Measurements from ENCODE around the gene SLC26A2. TPM values are rescaled to one million over a fixed set of nuclear protein-coding genes. Genes with fewer than 3 reads are reported as not detected.

The SLC26A2 gene
- polyA plus RNA-seq, 1 donor from 2014 or later = 2.3 TPM

DNA sequence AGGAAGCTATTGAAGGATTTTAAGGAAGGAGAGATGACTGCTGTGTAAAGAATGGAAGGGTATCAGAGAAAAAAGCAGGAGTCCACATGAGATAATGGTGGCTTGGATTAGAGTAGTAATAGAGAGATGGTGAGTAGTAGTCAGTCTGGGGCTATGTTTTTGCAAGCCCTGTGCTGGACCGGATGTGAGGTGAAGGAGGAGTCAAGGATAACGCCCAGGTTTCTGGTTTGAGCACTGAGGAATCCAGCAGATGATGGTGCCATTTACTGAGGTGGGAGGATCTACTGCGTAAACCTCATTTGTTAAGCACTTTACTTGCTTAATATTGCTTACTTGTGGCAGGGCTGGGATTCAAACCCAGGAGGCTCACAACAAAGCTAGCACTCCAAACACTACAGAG is 38.8 kb downstream of the SLC26A2 start:
- H3K36me3 Mint-ChIP-seq = peaks cover 2% of the 10 kb centered on the region
- peak overlapping the region; percentile 88 to 92 (median 92) for H3K4me3 Mint-ChIP-seq
- peak overlapping the region; percentile 82 to 87 (median 84) for H3K27ac Mint-ChIP-seq
- H3K27me3 Mint-ChIP-seq = no peaks in the 10 kb centered on the region
- peaks cover 20 to 31% (median 28%) of the 10 kb centered on the region in 3 donors for H3K4me1 Mint-ChIP-seq
- H3K9me3 Mint-ChIP-seq = no peaks in the 10 kb centered on the region

DNA sequence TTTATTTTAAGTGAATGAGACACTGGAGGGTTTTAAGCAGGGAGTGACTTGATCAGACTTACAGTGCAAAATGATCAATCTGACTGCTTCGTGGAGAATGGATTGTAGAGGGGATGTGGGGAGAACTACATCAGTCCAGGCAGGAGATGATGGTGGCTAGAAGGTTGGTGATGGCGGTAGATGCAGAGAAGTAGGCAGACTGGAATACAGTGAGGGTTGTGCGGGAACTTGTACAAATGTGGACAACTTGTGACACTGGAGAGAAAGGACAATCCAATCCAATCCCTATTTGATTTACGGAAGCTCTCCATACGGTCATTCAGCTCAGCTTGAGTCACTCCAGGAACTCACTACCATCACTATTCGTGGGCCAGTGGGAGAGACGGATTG is 39.3 kb downstream of the SLC26A2 start:
- H3K4me3 Mint-ChIP-seq = peak overlapping the region; percentile 88 to 92 (median 92)
- H3K9me3 Mint-ChIP-seq = no peaks in the 10 kb centered on the region
- peak overlapping the region; percentile 82 to 87 (median 84) for H3K27ac Mint-ChIP-seq
- H3K4me1 Mint-ChIP-seq = peaks cover 21 to 33% (median 31%) of the 10 kb centered on the region in 3 donors
- no peaks in the 10 kb centered on the region for H3K27me3 Mint-ChIP-seq
- peaks cover 3% of the 10 kb centered on the region for H3K36me3 Mint-ChIP-seq

DNA sequence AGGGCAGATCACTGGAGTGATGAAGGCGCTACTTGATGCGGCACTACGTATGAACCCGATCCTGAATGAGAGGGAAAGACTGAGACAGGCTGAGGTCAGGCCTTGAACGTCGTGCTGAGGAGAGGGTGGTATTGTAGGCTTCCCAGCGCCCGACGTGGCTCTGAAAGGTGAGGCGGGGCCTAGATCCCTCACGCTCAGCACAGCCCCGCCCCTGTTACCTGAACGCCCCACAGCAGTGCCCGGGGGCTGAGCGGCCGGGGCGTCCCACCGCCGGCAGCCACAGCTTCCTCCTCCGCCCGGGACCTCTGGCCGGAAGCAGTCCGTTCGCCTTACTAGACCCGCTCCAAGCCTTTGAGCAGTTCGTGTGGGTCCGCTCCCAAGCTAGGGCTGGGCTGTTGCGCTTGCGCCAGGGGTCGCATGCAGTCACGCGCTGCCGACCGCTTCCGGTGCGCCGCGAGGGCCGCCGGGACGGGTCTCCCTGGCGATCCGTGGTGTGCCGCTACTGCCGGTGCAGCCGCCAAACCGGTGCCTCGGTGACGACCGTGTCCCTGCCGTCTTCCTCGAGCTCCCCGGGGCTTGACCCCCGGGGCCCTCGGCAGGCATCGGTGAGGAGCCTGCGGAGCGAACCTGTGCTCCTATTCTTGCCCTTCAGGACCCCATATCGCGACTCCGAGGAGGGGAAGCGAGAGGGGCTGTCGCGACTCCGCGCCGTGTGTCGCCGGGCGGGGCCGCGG is 39.9 kb downstream of the SLC26A2 start, which contains the start of the genes HMGXB3 and TIGD6:
HMGXB3 (plus strand) TSS at position 484 of the 734 bp plus-strand sequence. CDS start 4,114 bp downstream, outside the sequence.
TIGD6 (minus strand) TSS at position 399 of the 734 bp plus-strand sequence. CDS start 4,306 bp downstream, outside the sequence.
- peak within 1 kb of the TSS; percentile 84 to 98 (median 87) for H3K27ac Mint-ChIP-seq
- peaks cover 22 to 34% (median 33%) of the 10 kb centered on the region in 3 donors for H3K4me1 Mint-ChIP-seq
- peaks cover 4% of the 10 kb centered on the region for H3K36me3 Mint-ChIP-seq
- H3K9me3 Mint-ChIP-seq = no peaks in the 10 kb centered on the region
- H3K4me3 Mint-ChIP-seq = peak within 1 kb of the TSS; percentile 91 to 97 (median 94)
- no peaks in the 10 kb centered on the region for H3K27me3 Mint-ChIP-seq

DNA sequence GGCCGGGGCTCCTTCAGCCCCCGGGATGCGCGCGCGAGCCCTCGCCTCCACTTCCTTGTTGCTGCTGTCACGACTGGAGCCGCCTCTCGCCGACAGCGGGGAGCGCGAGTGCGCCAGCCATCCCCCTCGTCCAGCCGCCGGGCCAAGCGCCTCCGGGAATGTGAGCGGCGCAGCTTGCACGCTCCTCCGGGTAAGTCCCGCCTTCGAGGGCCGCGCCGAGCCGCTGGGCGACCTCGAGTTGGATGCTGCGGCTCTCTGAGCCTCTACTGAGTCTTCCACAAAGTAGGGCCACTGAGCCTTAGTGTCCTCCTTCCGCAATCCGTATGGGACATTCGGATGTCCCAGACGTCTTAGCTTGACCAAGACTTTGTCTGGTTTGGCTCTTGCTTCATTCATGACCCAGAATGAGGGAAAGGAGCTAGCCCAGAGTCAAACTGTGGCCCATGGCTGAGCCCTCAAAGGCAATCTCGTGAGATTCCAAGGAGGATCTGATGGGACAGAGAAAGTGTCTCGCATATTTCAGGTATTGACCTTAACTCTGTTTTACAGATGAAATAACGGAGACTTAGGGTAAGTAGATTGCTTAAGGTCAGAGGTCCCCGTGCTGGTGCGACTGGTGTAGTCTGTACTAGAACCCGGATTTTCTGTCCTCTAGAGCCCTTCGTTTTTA is 40.6 kb downstream of the SLC26A2 start:
- H3K36me3 Mint-ChIP-seq = peaks cover 4% of the 10 kb centered on the region
- no peaks in the 10 kb centered on the region for H3K27me3 Mint-ChIP-seq
- peak overlapping the region; percentile 91 to 97 (median 94) for H3K4me3 Mint-ChIP-seq
- H3K9me3 Mint-ChIP-seq = no peaks in the 10 kb centered on the region
- H3K27ac Mint-ChIP-seq = peak overlapping the region; percentile 81 to 98 (median 87)
- H3K4me1 Mint-ChIP-seq = peaks cover 22 to 34% (median 33%) of the 10 kb centered on the region in 3 donors

DNA sequence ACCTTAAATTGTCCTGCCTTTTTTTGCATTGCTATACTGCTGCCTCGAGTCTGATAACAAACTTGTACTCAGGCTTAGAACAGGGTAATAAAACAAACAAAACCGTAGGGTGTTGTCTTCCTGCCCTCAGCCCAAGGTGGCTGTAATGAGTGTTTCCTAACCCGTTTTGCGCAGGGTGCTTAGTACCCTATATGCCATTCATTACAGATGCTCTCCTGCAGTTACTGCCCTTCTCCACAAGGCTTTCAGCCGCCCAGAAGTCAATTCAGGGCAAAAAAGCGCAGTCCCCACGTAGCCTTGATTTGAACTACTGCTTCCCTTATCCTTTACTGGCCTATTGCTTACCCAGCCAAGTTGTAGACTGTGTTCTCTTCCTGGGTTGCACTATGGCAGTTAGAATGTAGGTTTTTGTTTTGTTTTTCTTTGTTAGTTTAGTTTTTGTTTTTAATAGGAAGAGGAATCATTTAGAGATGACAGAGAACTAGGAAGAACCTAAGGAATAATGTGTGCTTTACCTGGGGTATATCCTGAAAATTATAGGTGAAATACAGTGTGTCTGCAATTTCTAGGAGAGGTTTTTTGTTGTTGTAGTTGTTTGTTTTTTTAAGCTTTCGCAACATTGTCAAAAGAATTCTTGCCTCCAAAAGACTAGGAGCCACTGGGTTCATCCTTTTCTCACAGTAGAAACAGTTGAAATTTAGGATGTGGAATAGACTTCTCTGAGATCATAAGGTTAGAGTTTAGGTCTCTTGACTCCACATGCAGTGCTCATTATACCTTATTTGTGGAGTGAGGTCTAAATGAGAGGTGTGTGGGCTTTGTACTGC is 41.3 kb downstream of the SLC26A2 start:
- H3K4me3 Mint-ChIP-seq = peak overlapping the region; percentile 91 to 97 (median 94)
- no peaks in the 10 kb centered on the region for H3K27me3 Mint-ChIP-seq
- peaks cover 6% of the 10 kb centered on the region for H3K36me3 Mint-ChIP-seq
- H3K4me1 Mint-ChIP-seq = peaks cover 22 to 34% (median 33%) of the 10 kb centered on the region in 3 donors
- H3K9me3 Mint-ChIP-seq = no peaks in the 10 kb centered on the region
- H3K27ac Mint-ChIP-seq = peak overlapping the region; percentile 81 to 98 (median 87)

DNA sequence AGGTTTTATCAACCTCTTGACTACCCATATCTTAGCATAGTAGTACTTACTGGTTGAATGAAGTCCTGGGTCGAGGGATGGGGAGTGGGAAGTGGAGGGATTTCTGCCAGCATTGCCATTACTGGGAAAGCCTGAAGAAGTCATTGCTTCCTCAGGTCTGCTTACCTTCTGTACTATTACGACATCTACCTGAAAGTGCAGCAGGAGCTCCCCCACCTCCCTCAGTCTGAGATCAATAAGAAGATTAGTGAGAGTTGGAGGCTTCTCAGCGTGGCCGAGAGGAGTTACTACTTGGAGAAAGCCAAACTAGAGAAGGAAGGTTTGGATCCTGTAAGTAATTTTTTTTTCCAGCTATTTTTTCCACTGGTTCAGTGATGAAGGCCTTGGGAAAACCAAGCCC is 45.8 kb downstream of the SLC26A2 start:
- Mint-ChIP-seq H3K4me1 (peaks cover 13 to 23% (median 21%) of the 10 kb centered on the region in 3 donors), H3K9me3 (no peaks in the 10 kb centered on the region), H3K27ac (no peak overlapping the region), H3K27me3 (no peaks in the 10 kb centered on the region), H3K4me3 (no peak overlapping the region), H3K36me3 (peaks cover 9% of the 10 kb centered on the region)

DNA sequence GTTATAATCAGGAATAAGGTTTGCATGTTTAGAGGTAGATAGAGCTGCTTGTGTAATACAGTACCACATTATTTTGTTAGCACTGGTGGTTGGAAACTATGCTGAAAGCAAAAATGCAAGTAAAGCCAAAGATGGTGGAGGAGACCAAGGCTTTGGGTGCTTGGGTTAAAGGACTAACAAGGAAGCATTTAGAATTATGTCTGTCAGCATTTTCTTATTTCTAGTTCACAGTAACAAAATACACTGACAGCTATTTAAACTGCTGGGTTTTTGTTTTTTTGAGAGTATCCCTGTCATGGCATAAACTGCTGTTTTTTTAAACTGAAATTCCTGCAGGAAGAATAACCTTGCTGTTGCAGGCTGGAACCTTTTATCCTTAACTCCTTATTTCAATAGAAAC is 46.5 kb downstream of the SLC26A2 start:
- no peak overlapping the region for H3K27ac Mint-ChIP-seq
- peaks cover 8 to 17% (median 14%) of the 10 kb centered on the region in 3 donors for H3K4me1 Mint-ChIP-seq
- no peak overlapping the region for H3K4me3 Mint-ChIP-seq
- no peaks in the 10 kb centered on the region for H3K9me3 Mint-ChIP-seq
- H3K36me3 Mint-ChIP-seq = peaks cover 9% of the 10 kb centered on the region
- no peaks in the 10 kb centered on the region for H3K27me3 Mint-ChIP-seq

DNA sequence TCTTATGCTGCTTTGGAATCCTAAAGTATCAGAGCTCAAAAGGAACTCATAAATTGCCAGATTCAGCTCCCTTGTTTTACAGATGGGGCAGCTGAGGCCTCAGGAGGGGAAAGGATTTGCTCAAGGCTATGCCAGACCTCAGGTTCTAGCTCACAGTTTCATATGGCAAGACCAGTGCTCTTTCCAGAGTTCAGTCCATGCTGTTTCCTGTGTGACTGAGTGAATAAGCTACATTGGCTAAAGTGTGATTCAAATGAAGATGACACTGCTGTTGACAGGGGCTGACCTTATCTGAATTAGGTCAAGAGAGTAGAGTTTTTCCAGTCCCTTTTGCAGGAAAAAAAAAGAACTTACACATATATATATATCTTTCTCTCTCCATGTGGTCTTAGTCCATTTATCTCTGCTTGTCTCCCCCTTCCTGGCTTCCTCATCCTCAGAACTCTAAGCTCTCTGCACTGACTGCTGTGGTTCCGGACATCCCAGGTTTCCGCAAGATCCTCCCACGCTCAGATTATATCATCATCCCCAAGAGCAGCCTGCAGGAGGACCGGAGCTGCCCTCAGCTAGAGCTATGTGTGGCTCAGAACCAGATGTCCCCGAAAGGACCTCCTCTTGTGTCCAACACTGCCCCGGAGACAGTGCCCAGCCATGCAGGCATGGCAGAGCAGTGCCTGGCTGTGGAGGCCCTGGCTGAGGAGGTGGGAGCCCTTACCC is 49.3 kb downstream of the SLC26A2 start:
- peaks cover 22% of the 10 kb centered on the region for H3K36me3 Mint-ChIP-seq
- no peaks in the 10 kb centered on the region for H3K9me3 Mint-ChIP-seq
- H3K4me1 Mint-ChIP-seq = peaks cover 2 to 5% (median 4%) of the 10 kb centered on the region in 3 donors
- H3K27ac Mint-ChIP-seq = no peak overlapping the region
- no peak overlapping the region for H3K4me3 Mint-ChIP-seq
- no peaks in the 10 kb centered on the region for H3K27me3 Mint-ChIP-seq

DNA sequence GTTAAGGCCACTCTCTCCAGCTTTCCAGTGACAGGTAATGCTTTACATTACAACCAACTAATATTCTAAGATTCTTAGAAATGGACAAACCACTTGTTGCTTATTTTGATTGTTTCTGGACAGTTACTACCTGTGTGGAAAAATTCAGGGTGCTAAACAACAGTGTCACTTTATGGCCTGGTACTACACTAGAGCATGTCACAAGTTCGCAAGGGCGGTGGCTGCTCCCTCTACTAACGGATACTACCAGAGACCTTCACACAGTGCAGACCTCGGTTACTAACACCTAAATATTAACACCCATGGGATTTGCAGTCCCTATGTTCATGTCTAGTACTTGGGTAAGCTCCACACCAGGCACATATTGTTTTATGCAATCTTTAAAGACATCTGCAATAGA is 53.4 kb downstream of the SLC26A2 start:
- Mint-ChIP-seq H3K9me3 (peaks cover 0 to 2% (median 0%) of the 10 kb centered on the region in 3 donors), H3K4me3 (no peak overlapping the region), H3K36me3 (peaks cover 32% of the 10 kb centered on the region), H3K27ac (no peak overlapping the region), H3K27me3 (no peaks in the 10 kb centered on the region), H3K4me1 (peaks cover 0 to 2% (median 0%) of the 10 kb centered on the region in 3 donors)

DNA sequence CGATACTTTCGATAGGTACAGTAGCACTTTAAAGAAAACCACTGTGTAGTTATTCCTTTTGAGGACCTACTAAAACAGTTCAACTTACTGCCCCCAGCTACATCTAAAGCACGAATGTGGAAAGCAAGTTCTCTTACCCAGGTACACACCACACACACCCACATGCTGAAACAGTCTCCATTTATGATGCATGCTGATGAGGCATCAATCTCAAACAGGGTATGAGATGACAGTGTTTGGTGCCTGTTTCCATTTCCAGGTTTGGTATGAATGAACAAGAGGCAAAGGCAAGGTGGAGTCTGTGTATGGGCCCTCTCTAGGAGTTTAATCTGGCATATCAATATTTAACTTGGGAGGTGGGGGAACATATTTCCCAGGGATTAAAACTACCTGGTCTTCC is 53.9 kb downstream of the SLC26A2 start:
- Mint-ChIP-seq H3K4me1 (peaks cover 0 to 2% (median 0%) of the 10 kb centered on the region in 3 donors), H3K27me3 (no peaks in the 10 kb centered on the region), H3K27ac (no peak overlapping the region), H3K36me3 (peaks cover 32% of the 10 kb centered on the region), H3K4me3 (no peak overlapping the region), H3K9me3 (peaks cover 0 to 2% (median 0%) of the 10 kb centered on the region in 3 donors)

DNA sequence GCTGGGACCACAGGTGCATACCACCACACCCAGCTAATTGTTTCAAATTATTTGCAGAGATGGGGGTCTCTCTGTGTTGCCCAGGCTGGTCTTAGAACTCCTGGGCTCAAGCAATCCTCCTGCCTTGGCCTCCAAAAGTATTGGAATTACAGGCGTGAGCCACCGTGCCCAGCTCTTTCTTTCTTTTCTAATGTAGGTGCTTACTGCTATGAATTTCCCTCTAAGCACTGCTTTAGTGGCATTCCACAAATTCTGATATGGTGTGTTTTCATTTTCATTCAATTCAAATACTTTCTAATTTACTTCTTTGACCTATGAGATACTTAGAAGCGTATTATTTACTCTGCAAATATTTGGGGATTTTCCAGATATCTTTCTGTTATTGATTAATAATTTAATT is 54.9 kb downstream of the SLC26A2 start:
- no peak overlapping the region for H3K4me3 Mint-ChIP-seq
- peaks cover 34% of the 10 kb centered on the region for H3K36me3 Mint-ChIP-seq
- no peak overlapping the region for H3K27ac Mint-ChIP-seq
- peaks cover 0 to 5% (median 0%) of the 10 kb centered on the region in 3 donors for H3K4me1 Mint-ChIP-seq
- peaks cover 0 to 2% (median 0%) of the 10 kb centered on the region in 3 donors for H3K9me3 Mint-ChIP-seq
- H3K27me3 Mint-ChIP-seq = no peaks in the 10 kb centered on the region

DNA sequence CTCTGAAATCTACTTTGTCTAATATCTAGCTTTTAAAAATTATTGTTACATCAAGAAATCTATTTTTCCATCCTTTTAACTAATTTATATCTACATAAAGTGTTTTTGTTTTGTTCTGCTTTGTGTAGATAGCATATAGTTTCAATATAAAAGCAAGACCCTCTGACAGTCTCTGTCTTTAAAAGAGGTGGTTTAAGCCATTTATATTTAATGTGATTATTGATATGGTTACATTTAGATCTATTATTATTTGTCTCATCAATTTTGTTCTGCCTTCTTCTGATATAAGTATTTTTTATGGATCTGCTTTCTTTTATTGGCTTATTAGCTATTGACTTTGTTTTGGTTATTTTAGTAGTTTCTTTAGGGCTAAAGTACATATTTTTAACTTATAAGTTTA is 56.0 kb downstream of the SLC26A2 start:
- peaks cover 0 to 2% (median 0%) of the 10 kb centered on the region in 3 donors for H3K9me3 Mint-ChIP-seq
- H3K36me3 Mint-ChIP-seq = peaks cover 34% of the 10 kb centered on the region
- H3K27me3 Mint-ChIP-seq = no peaks in the 10 kb centered on the region
- peaks cover 0 to 5% (median 0%) of the 10 kb centered on the region in 3 donors for H3K4me1 Mint-ChIP-seq
- no peak overlapping the region for H3K27ac Mint-ChIP-seq
- no peak overlapping the region for H3K4me3 Mint-ChIP-seq

DNA sequence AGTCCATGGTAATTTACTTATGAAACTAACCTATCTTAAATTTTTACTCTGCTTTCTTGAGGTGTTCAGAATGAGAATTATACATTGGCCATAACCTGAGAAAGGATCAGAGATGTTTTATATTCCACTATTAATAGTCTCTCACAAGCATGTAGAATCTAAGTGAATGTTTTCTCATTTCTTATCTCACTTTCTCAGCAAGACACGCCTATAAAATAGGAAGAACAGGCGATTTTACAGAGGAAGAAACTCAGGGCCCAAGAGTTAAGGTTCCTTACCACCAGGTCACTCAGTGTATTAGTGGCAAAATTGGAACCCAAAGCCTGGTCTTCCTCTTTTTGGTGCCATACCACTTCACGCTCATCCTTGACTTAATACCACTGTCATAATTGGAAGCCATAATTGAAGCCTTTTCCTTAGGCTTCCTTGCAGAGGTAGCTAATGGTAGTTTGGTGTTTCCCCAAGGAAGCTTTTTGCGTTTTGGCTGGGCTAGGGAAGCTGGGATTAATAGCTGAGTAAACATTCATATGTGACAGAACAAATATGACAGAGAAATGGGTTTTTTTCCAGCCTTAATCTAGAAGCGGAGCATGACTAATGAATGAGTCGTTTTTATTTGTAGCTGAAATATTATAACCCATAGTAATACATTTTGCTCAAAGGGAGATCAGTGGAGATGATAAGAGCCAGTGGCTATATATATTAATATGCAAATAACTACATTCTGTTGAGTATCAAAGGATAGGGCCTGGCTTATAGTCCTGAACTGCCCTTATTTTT is 56.9 kb downstream of the SLC26A2 start:
- H3K27ac Mint-ChIP-seq = no peak overlapping the region
- peaks cover 0 to 5% (median 0%) of the 10 kb centered on the region in 3 donors for H3K4me1 Mint-ChIP-seq
- no peaks in the 10 kb centered on the region for H3K27me3 Mint-ChIP-seq
- H3K36me3 Mint-ChIP-seq = peaks cover 32% of the 10 kb centered on the region
- peaks cover 0 to 2% (median 0%) of the 10 kb centered on the region in 3 donors for H3K9me3 Mint-ChIP-seq
- no peak overlapping the region for H3K4me3 Mint-ChIP-seq

All from IgD-negative memory B cell (primary cell).